GM23248 (cell line): Measurements from ENCODE around the gene RALGPS1. TPM values are rescaled to one million over a fixed set of nuclear protein-coding genes. Genes with fewer than 3 reads are reported as not detected.

Experiments used
- DNase-seq: peaks from one replicate; pipeline ENCODE4 v3.0.0-alpha.2; 2015
- H2AFZ ChIP-seq: fragments of 200-600 bp; sonication (generic); 2 replicates; pipeline ENCODE4 v1.6.1; 2016; ENCODE audit warnings: antibody characterized with exemption
- H3F3A ChIP-seq: fragments of 200-600 bp; sonication (generic); 2 replicates; pipeline ENCODE4 v1.6.1; 2016; ENCODE audit warnings: mild to moderate bottlenecking, antibody characterized with exemption, mixed run types; ENCODE audit not compliant: insufficient read depth
- H3K27ac ChIP-seq: fragments of 200-600 bp; sonication (generic); 2 replicates; pipeline ENCODE4 v1.5.1; 2016; ENCODE audit warnings: mild to moderate bottlenecking
- H3K27me3 ChIP-seq: fragments of 200-600 bp; sonication (generic); replicated peaks from 2 replicates; pipeline ENCODE4 v1.6.1; 2016; ENCODE audit warnings: mild to moderate bottlenecking; ENCODE audit not compliant: insufficient read depth
- H3K36me3 ChIP-seq: fragments of 200-600 bp; sonication (generic); 2 replicates; pipeline ENCODE4 v1.6.1; 2016; ENCODE audit warnings: low read depth, mild to moderate bottlenecking
- H3K4me1 ChIP-seq: fragments of 200-600 bp; sonication (generic); 2 replicates; pipeline ENCODE4 v1.6.1; 2016; ENCODE audit warnings: mild to moderate bottlenecking; ENCODE audit not compliant: insufficient read depth
- H3K4me2 ChIP-seq: fragments of 200-600 bp; sonication (generic); one replicate; pipeline ENCODE4 v1.6.1; 2016; ENCODE audit warnings: mild to moderate bottlenecking; ENCODE audit not compliant: unreplicated experiment
- H3K4me3 ChIP-seq: fragments of 200-600 bp; sonication (generic); 2 replicates; pipeline ENCODE4 v1.5.1; 2016; ENCODE audit warnings: mild to moderate bottlenecking
- H3K79me2 ChIP-seq: fragments of 200-600 bp; sonication (generic); 2 replicates; pipeline ENCODE4 v1.6.1; 2016; ENCODE audit warnings: mild to moderate bottlenecking; ENCODE audit not compliant: insufficient read depth
- H3K9ac ChIP-seq: fragments of 200-600 bp; sonication (generic); 2 replicates; pipeline ENCODE4 v1.6.1; 2016; ENCODE audit warnings: mild to moderate bottlenecking
- H3K9me2 ChIP-seq: fragments of 200-600 bp; sonication (generic); 2 replicates; pipeline ENCODE4 v1.6.1; 2016; ENCODE audit warnings: mixed run types, mild to moderate bottlenecking, moderate library complexity; ENCODE audit not compliant: insufficient read depth
- H3K9me3 ChIP-seq: fragments of 200-600 bp; sonication (generic); one replicate; pipeline ENCODE4 v1.6.1; 2017; ENCODE audit warnings: low read depth
- H4K20me1 ChIP-seq: fragments of 200-600 bp; sonication (generic); 2 replicates; pipeline ENCODE4 v1.6.0; 2016; ENCODE audit not compliant: insufficient read depth
- EZH2 ChIP-seq: fragments of 200-600 bp; sonication (generic); IDR thresholded peaks from 2 replicates; pipeline ENCODE4 v1.6.1; 2018; ENCODE audit warnings: antibody characterized with exemption, mild to moderate bottlenecking; ENCODE audit not compliant: insufficient read depth, poor library complexity, severe bottlenecking
- EZH2phosphoT487 ChIP-seq: fragments of 200-600 bp; sonication (generic); IDR thresholded peaks from 2 replicates; pipeline ENCODE4 v1.6.1; 2018; ENCODE audit warnings: antibody characterized with exemption, moderate library complexity, mild to moderate bottlenecking, low read depth; ENCODE audit not compliant: insufficient read depth
- WGBS, 2 experiments: methylation state at CpG; one replicate each; pipeline ENCODE4 v1.1.6; 2015 to 2017; ENCODE audit warnings: low lambda C conversion rate in 2 of 2, low coverage in 1 of 2; ENCODE audit errors: missing lambda C conversion rate in 2 of 2; 5-methylcytosine and 5-hydroxymethylcytosine counted together
- in situ Hi-C: fragments of 300-500 bp; cut with MboI; formaldehyde crosslinking; loops from 2 replicates; pipeline ENCODE4 v1.15.0; 2020
- polyA plus RNA-seq: library from polyadenylated mRNA; unstranded; fragments of >200 nt; fragmentation: Nextera tagmentation; extraction: Ambion mirVana; gene quantifications from 2 replicates; pipeline ENCODE4 v1.2.1, GENCODE V29; 2016
- total RNA-seq: library from RNA; depleted of rRNA; stranded (reverse); fragments of >200 nt; shearing (Covaris generic); gene quantifications from 2 replicates; pipeline ENCODE4 v1.2.3, GENCODE V29; 2014

Gene RALGPS1
- total and polyA plus RNA-seq, 2 experiments from 2014 or later: 0.54 to 1.8 TPM

DNA sequence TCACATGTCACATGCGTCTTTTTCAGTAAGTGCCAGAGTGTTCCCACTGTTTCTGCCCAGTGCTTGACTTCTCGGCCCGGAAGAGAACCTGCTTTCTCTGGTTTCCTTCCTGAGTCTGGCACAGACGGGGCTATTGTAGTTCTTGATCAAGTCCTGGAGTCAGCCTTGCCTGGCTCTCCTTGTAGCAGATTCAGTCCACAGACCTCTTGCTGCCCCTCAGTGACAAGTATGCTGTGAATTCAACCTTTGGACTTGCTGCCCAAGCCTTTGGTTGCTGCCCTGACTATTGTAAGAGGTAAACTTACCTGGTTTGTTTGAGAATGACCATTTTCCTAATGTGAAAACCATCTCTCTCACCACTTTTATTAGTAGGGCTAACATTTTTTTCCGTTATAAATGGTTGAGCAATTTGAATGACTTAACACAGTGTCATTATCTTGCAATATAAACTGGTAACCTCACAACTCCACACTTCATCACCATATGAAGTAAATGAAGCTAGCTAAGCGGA is 29.4 kb upstream of the RALGPS1 start:
- peaks cover 8% of the 10 kb centered on the region; the same call in 1 of the 2 replicates for H3F3A ChIP-seq
- peaks cover 37% of the 10 kb centered on the region for H3K79me2 ChIP-seq
- H3K9me2 ChIP-seq: no peaks in the 10 kb centered on the region
- TF ChIP-seq EZH2 (no peak), EZH2phosphoT487 (no peak)
- peaks cover 8% of the 10 kb centered on the region; the same call in 1 of the 2 replicates for H3K4me1 ChIP-seq
- H3K4me2 ChIP-seq: no peak overlapping the region
- peak overlapping the region; percentile 40 for H3K27ac ChIP-seq
- peak; percentile 64 for DNase-seq
- WGBS, 2 experiments: 30 to 37% methylated on average over 6 of the region's 6 CpGs
- H2AFZ ChIP-seq: no peak overlapping the region; the same call in 1 of the 2 replicates
- H3K36me3 ChIP-seq: peaks cover 14% of the 10 kb centered on the region; the same call in 1 of the 2 replicates
- no peaks in the 10 kb centered on the region for H3K27me3 ChIP-seq
- H3K9ac ChIP-seq: no peak overlapping the region
- in situ Hi-C loops: no loop called here
- H3K9me3 ChIP-seq: no peaks in the 10 kb centered on the region
- no peaks in the 10 kb centered on the region; the same call in 1 of the 2 replicates for H4K20me1 ChIP-seq
- no peak overlapping the region for H3K4me3 ChIP-seq

DNA sequence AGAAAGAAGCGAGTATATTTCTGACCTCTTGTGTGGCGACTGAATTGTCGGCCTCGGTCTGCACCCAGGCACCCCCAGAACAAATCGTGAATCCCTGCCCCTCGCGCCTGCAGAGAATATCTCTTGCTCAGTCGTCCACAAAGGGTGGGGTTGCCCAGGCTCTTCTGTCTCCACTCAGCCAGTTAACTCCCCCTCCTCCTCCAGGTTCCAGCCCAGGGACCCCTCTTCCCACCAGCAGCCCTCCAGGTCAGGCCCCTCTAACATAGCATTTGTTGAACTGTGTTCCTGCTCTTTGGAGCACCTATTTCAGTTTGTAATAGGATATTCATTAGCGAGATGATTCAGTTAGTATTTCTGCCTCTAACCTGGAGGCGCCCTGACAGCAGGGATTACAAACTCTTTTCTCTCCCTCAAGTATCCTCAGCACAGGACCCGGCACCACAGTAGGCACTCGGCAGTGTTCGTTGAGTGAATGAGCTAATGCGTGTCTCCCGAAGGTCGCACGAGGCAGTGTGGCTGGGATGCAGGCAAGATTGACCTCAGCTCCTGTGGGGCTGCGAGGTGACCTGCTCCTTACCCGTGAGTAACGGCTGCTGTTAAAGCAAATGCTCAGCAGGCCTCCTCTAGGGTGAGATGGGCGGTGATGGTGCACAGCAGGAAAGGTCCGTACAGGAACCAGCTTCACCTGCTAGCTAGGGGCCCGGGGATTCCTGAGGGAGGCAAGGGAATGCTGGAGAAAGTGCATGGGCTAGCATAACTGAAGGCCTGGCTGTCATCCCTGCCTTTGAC is 28.4 kb upstream of the RALGPS1 start:
- H3F3A ChIP-seq: peaks cover 8% of the 10 kb centered on the region; the same call in 1 of the 2 replicates
- H3K9ac ChIP-seq: no peak overlapping the region
- no peak overlapping the region for H3K27ac ChIP-seq
- peaks cover 5% of the 10 kb centered on the region; the same call in 1 of the 2 replicates for H3K36me3 ChIP-seq
- no peaks in the 10 kb centered on the region for H3K27me3 ChIP-seq
- in situ Hi-C loops: no loop called here
- 81% methylated on average over 22 to 23 of the region's 23 CpGs for WGBS, 2 experiments
- no peaks in the 10 kb centered on the region for H3K9me3 ChIP-seq
- H3K79me2 ChIP-seq: peaks cover 28% of the 10 kb centered on the region
- H3K4me2 ChIP-seq: no peak overlapping the region
- no peak for DNase-seq
- TF ChIP-seq EZH2phosphoT487 (no peak), EZH2 (no peak)
- H4K20me1 ChIP-seq: no peaks in the 10 kb centered on the region; the same call in 1 of the 2 replicates
- H3K9me2 ChIP-seq: no peaks in the 10 kb centered on the region
- H3K4me3 ChIP-seq: no peak overlapping the region
- H3K4me1 ChIP-seq: peaks cover 8% of the 10 kb centered on the region; the same call in 1 of the 2 replicates
- H2AFZ ChIP-seq: no peak overlapping the region

DNA sequence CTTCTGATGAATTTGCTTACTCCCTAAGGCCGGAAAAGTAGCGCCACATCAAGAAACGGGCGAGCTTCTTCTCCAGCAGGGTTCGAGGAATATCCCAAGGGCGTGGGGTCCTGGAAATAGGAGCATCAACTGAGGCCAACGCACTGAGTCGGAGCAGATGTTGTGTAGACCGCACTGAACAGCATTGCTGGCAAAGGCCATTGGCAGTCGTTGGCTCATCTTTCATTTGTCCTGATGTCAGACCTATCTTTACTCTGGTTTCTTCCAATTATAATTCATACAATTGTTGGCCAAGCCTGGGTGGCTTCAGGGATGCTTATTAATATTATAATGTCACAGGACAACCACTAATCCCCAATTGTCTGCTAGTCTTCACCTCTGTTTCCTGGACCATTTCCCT is 27.7 kb upstream of the RALGPS1 start:
- Histone ChIP-seq H2AFZ (no peak overlapping the region), H3K79me2 (peaks cover 21% of the 10 kb centered on the region), H3K27ac (no peak overlapping the region), H3K27me3 (no peaks in the 10 kb centered on the region), H4K20me1 (no peaks in the 10 kb centered on the region; the same call in 1 of the 2 replicates), H3K4me1 (peaks cover 8% of the 10 kb centered on the region; the same call in 1 of the 2 replicates), H3K9ac (no peak overlapping the region), H3F3A (peaks cover 8% of the 10 kb centered on the region; the same call in 1 of the 2 replicates), H3K9me3 (no peaks in the 10 kb centered on the region), H3K9me2 (no peaks in the 10 kb centered on the region), H3K4me3 (no peak overlapping the region), H3K36me3 (no peaks in the 10 kb centered on the region), H3K4me2 (no peak overlapping the region)
- TF ChIP-seq EZH2 (no peak), EZH2phosphoT487 (no peak)
- DNase-seq: no peak
- in situ Hi-C loops: no loop called here
- WGBS, 2 experiments: 20 to 22% methylated on average over 10 of the region's 10 CpGs

DNA sequence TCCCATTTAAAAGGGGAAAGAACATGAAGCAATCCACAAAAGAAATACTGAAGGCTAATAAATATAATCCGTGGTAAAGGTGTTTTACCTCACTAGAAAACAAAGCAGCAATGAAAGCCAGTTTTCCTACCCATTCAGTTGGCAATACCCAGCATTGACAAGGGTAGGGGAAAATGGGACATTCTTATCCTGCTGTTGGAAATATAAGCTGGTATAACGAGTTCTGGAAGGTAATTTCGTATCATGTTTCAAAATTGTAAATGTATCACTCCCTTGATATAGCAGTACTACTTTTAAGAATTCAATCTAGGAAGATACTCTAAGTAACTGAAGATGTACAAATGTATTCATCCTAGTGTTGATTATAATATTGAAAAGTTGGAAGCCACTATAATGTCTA is 22.9 kb upstream of the RALGPS1 start:
- Histone ChIP-seq H3K4me2 (no peak overlapping the region), H3K79me2 (no peaks in the 10 kb centered on the region), H4K20me1 (no peaks in the 10 kb centered on the region), H3K27me3 (no peaks in the 10 kb centered on the region), H3K9me2 (no peaks in the 10 kb centered on the region), H3K36me3 (no peaks in the 10 kb centered on the region), H2AFZ (no peak overlapping the region), H3K9me3 (no peaks in the 10 kb centered on the region), H3K4me1 (no peaks in the 10 kb centered on the region), H3K27ac (no peak overlapping the region), H3K4me3 (no peak overlapping the region), H3F3A (no peaks in the 10 kb centered on the region), H3K9ac (no peak overlapping the region)
- in situ Hi-C loops: no loop called here
- TF ChIP-seq EZH2phosphoT487 (no peak), EZH2 (no peak)
- DNase-seq: no peak
- WGBS, 2 experiments: 91 to 92% methylated on average over 3 of the region's 3 CpGs
